GM23338 (cell line): ENCODE data around the gene NEK10.

Experiments used
- CREB1 ChIP-seq: fragments of 250-450 bp; sonication (Bioruptor Pico); IDR thresholded peaks from 2 replicates; pipeline ENCODE4 v1.5.0; 2020; ENCODE audit warnings: low read depth, mild to moderate bottlenecking, moderate library complexity
- EZH2 ChIP-seq: fragments of 200-600 bp; sonication (generic); IDR thresholded peaks from one replicate; pipeline ENCODE4 v1.8.0; 2017; ENCODE audit warnings: antibody characterized with exemption, mild to moderate bottlenecking, low read depth; ENCODE audit not compliant: unreplicated experiment
- EZH2phosphoT487 ChIP-seq: fragments of 200-600 bp; sonication (generic); IDR thresholded peaks from one replicate; pipeline ENCODE4 v1.8.1; 2018; ENCODE audit warnings: antibody characterized with exemption; ENCODE audit not compliant: unreplicated experiment
- JUNB ChIP-seq: IDR thresholded peaks from one replicate; pipeline ENCODE4 v1.6.1; 2016; ENCODE audit warnings: antibody characterized with exemption; ENCODE audit not compliant: unreplicated experiment
- NANOG ChIP-seq: IDR thresholded peaks from 2 replicates; pipeline ENCODE4 v1.6.1; 2016; ENCODE audit warnings: antibody characterized with exemption, borderline replicate concordance
- POLR2AphosphoS5 ChIP-seq: IDR thresholded peaks from 2 replicates; pipeline ENCODE4 v1.6.1; 2016; ENCODE audit warnings: antibody characterized with exemption, low read depth
- TF ChIP-seq, protein P1 (sequence below), 2 experiments: fragments of 200-600 bp in 1 of 2; sonication (generic) in 1 of 2; conservative IDR thresholded peaks; 2 replicates each; pipeline versions ENCODE4 v1.5.1 to v1.6.1; 2016 to 2017; ENCODE audit warnings: antibody characterized with exemption in 2 of 2, low read depth in 2 of 2, mild to moderate bottlenecking in 2 of 2, moderate library complexity in 1 of 2
- TF ChIP-seq, protein P2 (sequence below): IDR thresholded peaks from one replicate; pipeline ENCODE4 v1.6.1; 2018; ENCODE audit warnings: antibody characterized with exemption; ENCODE audit not compliant: unreplicated experiment

DNA sequence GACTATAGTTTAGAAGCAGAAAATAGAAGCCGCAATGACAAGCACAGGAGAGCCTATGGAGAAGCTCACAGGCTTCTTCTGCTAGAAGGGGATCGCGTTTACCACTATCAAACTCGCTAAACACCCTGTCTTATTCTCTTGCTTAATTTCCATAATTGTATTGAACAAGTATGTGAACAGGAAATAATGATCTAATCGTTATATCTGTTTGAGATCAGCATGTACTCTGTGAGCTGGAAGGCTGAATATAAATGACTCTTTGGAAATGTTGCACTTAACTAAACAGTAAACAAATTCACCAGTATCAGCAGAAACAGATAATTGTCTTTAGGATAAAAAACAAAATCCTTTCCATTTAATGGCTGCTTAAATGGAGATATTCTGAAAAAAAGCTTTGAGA lies 15.0 kb downstream of the NEK10 start:
- TF ChIP-seq, protein P1, sequence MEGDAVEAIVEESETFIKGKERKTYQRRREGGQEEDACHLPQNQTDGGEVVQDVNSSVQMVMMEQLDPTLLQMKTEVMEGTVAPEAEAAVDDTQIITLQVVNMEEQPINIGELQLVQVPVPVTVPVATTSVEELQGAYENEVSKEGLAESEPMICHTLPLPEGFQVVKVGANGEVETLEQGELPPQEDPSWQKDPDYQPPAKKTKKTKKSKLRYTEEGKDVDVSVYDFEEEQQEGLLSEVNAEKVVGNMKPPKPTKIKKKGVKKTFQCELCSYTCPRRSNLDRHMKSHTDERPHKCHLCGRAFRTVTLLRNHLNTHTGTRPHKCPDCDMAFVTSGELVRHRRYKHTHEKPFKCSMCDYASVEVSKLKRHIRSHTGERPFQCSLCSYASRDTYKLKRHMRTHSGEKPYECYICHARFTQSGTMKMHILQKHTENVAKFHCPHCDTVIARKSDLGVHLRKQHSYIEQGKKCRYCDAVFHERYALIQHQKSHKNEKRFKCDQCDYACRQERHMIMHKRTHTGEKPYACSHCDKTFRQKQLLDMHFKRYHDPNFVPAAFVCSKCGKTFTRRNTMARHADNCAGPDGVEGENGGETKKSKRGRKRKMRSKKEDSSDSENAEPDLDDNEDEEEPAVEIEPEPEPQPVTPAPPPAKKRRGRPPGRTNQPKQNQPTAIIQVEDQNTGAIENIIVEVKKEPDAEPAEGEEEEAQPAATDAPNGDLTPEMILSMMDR (conservative IDR thresholded peaks at IDR 0.05; ENCODE audit: low read depth in 2 of 2), result no peak
- TF ChIP-seq EZH2 (no peak), POLR2AphosphoS5 (no peak), CREB1 (CRISPR knock-in tag) (no peak), JUNB (no peak), EZH2phosphoT487 (no peak), NANOG (no peak)
- TF ChIP-seq, protein P2, sequence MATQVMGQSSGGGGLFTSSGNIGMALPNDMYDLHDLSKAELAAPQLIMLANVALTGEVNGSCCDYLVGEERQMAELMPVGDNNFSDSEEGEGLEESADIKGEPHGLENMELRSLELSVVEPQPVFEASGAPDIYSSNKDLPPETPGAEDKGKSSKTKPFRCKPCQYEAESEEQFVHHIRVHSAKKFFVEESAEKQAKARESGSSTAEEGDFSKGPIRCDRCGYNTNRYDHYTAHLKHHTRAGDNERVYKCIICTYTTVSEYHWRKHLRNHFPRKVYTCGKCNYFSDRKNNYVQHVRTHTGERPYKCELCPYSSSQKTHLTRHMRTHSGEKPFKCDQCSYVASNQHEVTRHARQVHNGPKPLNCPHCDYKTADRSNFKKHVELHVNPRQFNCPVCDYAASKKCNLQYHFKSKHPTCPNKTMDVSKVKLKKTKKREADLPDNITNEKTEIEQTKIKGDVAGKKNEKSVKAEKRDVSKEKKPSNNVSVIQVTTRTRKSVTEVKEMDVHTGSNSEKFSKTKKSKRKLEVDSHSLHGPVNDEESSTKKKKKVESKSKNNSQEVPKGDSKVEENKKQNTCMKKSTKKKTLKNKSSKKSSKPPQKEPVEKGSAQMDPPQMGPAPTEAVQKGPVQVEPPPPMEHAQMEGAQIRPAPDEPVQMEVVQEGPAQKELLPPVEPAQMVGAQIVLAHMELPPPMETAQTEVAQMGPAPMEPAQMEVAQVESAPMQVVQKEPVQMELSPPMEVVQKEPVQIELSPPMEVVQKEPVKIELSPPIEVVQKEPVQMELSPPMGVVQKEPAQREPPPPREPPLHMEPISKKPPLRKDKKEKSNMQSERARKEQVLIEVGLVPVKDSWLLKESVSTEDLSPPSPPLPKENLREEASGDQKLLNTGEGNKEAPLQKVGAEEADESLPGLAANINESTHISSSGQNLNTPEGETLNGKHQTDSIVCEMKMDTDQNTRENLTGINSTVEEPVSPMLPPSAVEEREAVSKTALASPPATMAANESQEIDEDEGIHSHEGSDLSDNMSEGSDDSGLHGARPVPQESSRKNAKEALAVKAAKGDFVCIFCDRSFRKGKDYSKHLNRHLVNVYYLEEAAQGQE, result no peak
